HepG2 (cell line): ENCODE data around the gene ATG4D. TPM values are rescaled to one million over a fixed set of nuclear protein-coding genes. Genes with fewer than 3 reads are reported as not detected.

ENCODE experiments used
- ATAC-seq: fragments of 200-7000 bp; cut with Tn5 transposase; 3 replicates; pipeline ENCODE4 v1.9.1; 2020; ENCODE audit warnings: mild to moderate bottlenecking, moderate library complexity
- BruUV-seq: library from RNA; stranded (reverse); fragments of 400-500 nt; replicated peaks from 2 replicates; lab custom pipeline; 2021; lab: Mats Ljungman, UMichigan
- CTCF ChIA-PET: fragments of 300-600 bp; formaldehyde crosslinking; extraction: SDS; loops from one replicate; lab custom pipeline; 2021; ENCODE audit warnings: low total read pairs, inconsistent platforms, low intra/inter-chr PET ratio; lab: Yijun Ruan, JAX
- POLR2A ChIA-PET: fragments of 350-600 bp; sonication (Branson Sonifier 250); formaldehyde crosslinking; loops from one replicate; lab custom pipeline; 2020; ENCODE audit warnings: antibody characterized with exemption, inconsistent platforms; lab: Yijun Ruan, JAX
- DNase-seq: peaks from one replicate; pipeline ENCODE4 v3.0.0-alpha.2; 2015; ENCODE audit warnings: low spot score
- FAIRE-seq: peaks from 3 replicates; lab custom pipeline; 2011; peaks lifted over from hg19 to GRCh38; lab: Jason Lieb, UNC
- H2AFZ ChIP-seq: one replicate; pipeline ENCODE4 v1.6.1; 2011; ENCODE audit warnings: low read length, inconsistent platforms
- H3K27ac ChIP-seq: fragments of 300-600 bp; 3 replicates; pipeline ENCODE4 v1.8.0; 2011; ENCODE audit warnings: mixed run types, mild to moderate bottlenecking, mixed read lengths, low read length, inconsistent platforms; ENCODE audit not compliant: insufficient read depth; ENCODE audit errors: extremely low read length
- H3K27me3 ChIP-seq, 2 experiments: fragments of 200-600 bp in 1 of 2; 2 replicates in 1 of 2; 3 replicates in 1 of 2; pipeline versions ENCODE4 v1.6.0 to v1.8.0; 2011; ENCODE audit warnings: low read length in 2 of 2, mild to moderate bottlenecking in 2 of 2, moderate library complexity in 2 of 2, inconsistent platforms in 1 of 2; ENCODE audit not compliant: insufficient read depth in 2 of 2, control insufficient read depth in 1 of 2
- H3K36me3 ChIP-seq, 2 experiments: fragments of 200-600 bp in 1 of 2; replicated peaks in 1 of 2; 2 replicates in 1 of 2; 3 replicates in 1 of 2; pipeline versions ENCODE4 v1.5.1 to v1.8.0; 2011; ENCODE audit warnings: low read length in 2 of 2, inconsistent platforms in 1 of 2; ENCODE audit not compliant: insufficient read depth in 2 of 2, control insufficient read depth in 1 of 2
- H3K4me1 ChIP-seq: 2 replicates; pipeline ENCODE4 v1.5.1; 2012; ENCODE audit warnings: low read length, inconsistent platforms; ENCODE audit not compliant: insufficient read depth
- H3K4me2 ChIP-seq: 2 replicates; pipeline ENCODE4 v1.6.0; 2011; ENCODE audit warnings: low read depth, low read length, inconsistent platforms
- H3K4me3 ChIP-seq, 3 experiments: fragments of 200-600 bp in 1 of 3; sonication (generic), shearing (Covaris generic) in 1 of 3; replicated peaks in 1 of 3; 2 replicates each; pipeline ENCODE4 v1.5.1; 2011 to 2016; ENCODE audit warnings: low read length in 3 of 3, inconsistent platforms in 2 of 3, low read depth in 2 of 3, mild to moderate bottlenecking in 2 of 3, control low read depth in 1 of 3, mixed read lengths in 1 of 3; ENCODE audit not compliant: insufficient read depth in 1 of 3
- H3K79me2 ChIP-seq: one replicate; pipeline ENCODE4 v1.6.1; 2011; ENCODE audit warnings: low read length, inconsistent platforms; ENCODE audit not compliant: insufficient read depth
- H3K9ac ChIP-seq: 2 replicates; pipeline ENCODE4 v1.6.0; 2011; ENCODE audit warnings: mild to moderate bottlenecking, low read depth, low read length, inconsistent platforms; ENCODE audit not compliant: insufficient read depth
- H3K9me3 ChIP-seq: 2 replicates; pipeline ENCODE4 v1.5.1; 2012; ENCODE audit warnings: mild to moderate bottlenecking, low read length
- H4K20me1 ChIP-seq: 2 replicates; pipeline ENCODE4 v1.6.0; 2011; ENCODE audit warnings: inconsistent platforms, mild to moderate bottlenecking, low read length, moderate library complexity; ENCODE audit not compliant: insufficient read depth
- ARHGAP35 ChIP-seq: sonication (generic); formaldehyde crosslinking; IDR thresholded peaks from 2 replicates; pipeline ENCODE4 v1.9.0; 2022; ENCODE audit warnings: mild to moderate bottlenecking, inconsistent platforms, moderate library complexity, missing genetic modification reagents, borderline replicate concordance
- ATRX ChIP-seq: sonication (generic); formaldehyde crosslinking; IDR thresholded peaks from 2 replicates; pipeline ENCODE4 v1.4.0; 2020; ENCODE audit warnings: missing genetic modification reagents, borderline replicate concordance
- HIVEP1 ChIP-seq: sonication (generic); formaldehyde crosslinking; IDR thresholded peaks from 2 replicates; pipeline ENCODE4 v1.4.0; 2020; ENCODE audit warnings: mild to moderate bottlenecking, missing genetic modification reagents
- KDM6A ChIP-seq: IDR thresholded peaks from 2 replicates; pipeline ENCODE4 v1.6.1; 2016; ENCODE audit warnings: low read depth
- MEIS2 ChIP-seq: sonication (generic); formaldehyde crosslinking; IDR thresholded peaks from 2 replicates; pipeline ENCODE4 v1.9.0; 2021; ENCODE audit warnings: mild to moderate bottlenecking, missing genetic modification reagents
- NR2F6 ChIP-seq, 2 experiments: IDR thresholded peaks; 2 replicates each; pipeline ENCODE4 v1.6.1; 2016; ENCODE audit warnings: antibody characterized with exemption in 1 of 2, mild to moderate bottlenecking in 1 of 2
- PHB2 ChIP-seq: fragments of 450-650 bp; IDR thresholded peaks from 2 replicates; pipeline ENCODE4 v1.6.1; 2018; ENCODE audit not compliant: partially characterized antibody
- POLR2G ChIP-seq: fragments of 200-400 bp; formaldehyde crosslinking; IDR thresholded peaks from 2 replicates; pipeline ENCODE4 v1.6.1; 2018; ENCODE audit warnings: mild to moderate bottlenecking, low read depth, low read length, moderate library complexity
- RXRA ChIP-seq: sonication (generic); formaldehyde crosslinking; IDR thresholded peaks from 2 replicates; pipeline ENCODE4 v1.5.1; 2020; ENCODE audit warnings: missing genetic modification reagents
- ZNF224 ChIP-seq: sonication (generic); formaldehyde crosslinking; IDR thresholded peaks from 2 replicates; pipeline ENCODE4 v1.5.0; 2020; ENCODE audit warnings: mild to moderate bottlenecking, missing genetic modification reagents
- ZSCAN5A ChIP-seq: sonication (generic); formaldehyde crosslinking; IDR thresholded peaks from 2 replicates; pipeline ENCODE4 v1.8.0; 2022; ENCODE audit warnings: mild to moderate bottlenecking, missing genetic modification reagents, borderline replicate concordance
- WGBS: methylation state at CpG from one replicate; pipeline ENCODE4 v1.1.6; 2017; ENCODE audit warnings: low lambda C conversion rate; 5-methylcytosine and 5-hydroxymethylcytosine counted together
- in situ Hi-C: cut with HindIII; loops from 2 replicates; pipeline ENCODE4 v1.10.0; 2017; ENCODE audit warnings: low pct_unique_long_range_greater_than_20kb; ENCODE audit not compliant: extremely low pct_ligation_motif_present
- intact Hi-C: fragments of 100-400 bp; cut with micrococcal nuclease; formaldehyde crosslinking; loops from one replicate; pipeline ENCODE4 v1.10.0; 2022; ENCODE audit not compliant: unreplicated experiment
- polyA plus RNA-seq, 8 experiments: library from polyadenylated mRNA; depleted of rRNA in 3 of 8; stranded (reverse) in 7 of 8; unstranded in 1 of 8; fragments of >200 nt; fragmentation: Illumina TruSeq in 4 of 8; extraction: Trizol in 4 of 8; gene quantifications; 2 replicates each; pipeline versions ENCODE4 v1.2.1 to v1.2.3, GENCODE V29; 2011 to 2016; ENCODE audit warnings: low read depth in 4 of 8, missing spikeins in 1 of 8, mixed read lengths in 1 of 8; ENCODE audit not compliant: insufficient read depth in 1 of 8
- total RNA-seq, 5 experiments: library from RNA; depleted of rRNA; stranded (reverse); fragments of >200 nt; fragmentation: Illumina TruSeq; extraction: Trizol; gene quantifications; 2 replicates each; pipeline ENCODE4 v1.2.3, GENCODE V29; 2016; ENCODE audit warnings: low read depth in 1 of 5
- TF ChIP-seq, protein P1 (sequence below): sonication (generic); formaldehyde crosslinking; IDR thresholded peaks from 2 replicates; pipeline ENCODE4 v1.4.0; 2020; ENCODE audit warnings: mild to moderate bottlenecking, missing genetic modification reagents
- TF ChIP-seq, protein P2 (sequence below): IDR thresholded peaks from 2 replicates; pipeline ENCODE4 v1.6.1; 2018; ENCODE audit warnings: missing genetic modification reagents, mild to moderate bottlenecking, missing compliant biosample characterization

ATG4D gene
- total and polyA plus RNA-seq, 2 of the 13 experiments (the other 11 are each of a cell fraction or from before 2014, with no cell fraction given), result 17.8 to 19.0 TPM

GRCh38 chr19:10500247-10500592 lies 43.5 kb upstream of the ATG4D start:
- POLR2A ChIA-PET, result no interaction called here
- TF ChIP-seq, protein P1, sequence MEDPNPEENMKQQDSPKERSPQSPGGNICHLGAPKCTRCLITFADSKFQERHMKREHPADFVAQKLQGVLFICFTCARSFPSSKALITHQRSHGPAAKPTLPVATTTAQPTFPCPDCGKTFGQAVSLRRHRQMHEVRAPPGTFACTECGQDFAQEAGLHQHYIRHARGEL (CRISPR knock-in tag), result no peak
- TF ChIP-seq POLR2G, result peak; percentile 17; the same call in 1 of the 2 replicates
- TF ChIP-seq KDM6A (CRISPR knock-in tag), result no peak
- no peak for TF ChIP-seq ARHGAP35 (CRISPR knock-in tag)
- no peak for TF ChIP-seq ATRX (CRISPR knock-in tag)
- Histone ChIP-seq H3K4me3 (no peak overlapping the region), H3K4me2 (peak overlapping the region; percentile 6; the same call in 1 of the 2 replicates), H3K79me2 (peaks cover 49% of the 10 kb centered on the region), H3K27ac (peak overlapping the region; percentile 27), H2AFZ (no peak overlapping the region), H3K9ac (no peak overlapping the region), H3K9me3 (no peaks in the 10 kb centered on the region), H3K4me1 (peaks cover 43% of the 10 kb centered on the region), H4K20me1 (no peaks in the 10 kb centered on the region), H3K27me3 (no peaks in the 10 kb centered on the region), H3K36me3 (peaks cover 16 to 39% of the 10 kb centered on the region in 2 experiments)
- FAIRE-seq, result no peak
- BruUV-seq, result TSS peak; percentile 27
- ATAC-seq, result no peak
- intact Hi-C loops (no loop called here), in situ Hi-C loops (no loop called here)
- 97% methylated on average over 2 of the region's 2 CpGs for WGBS
- CTCF ChIA-PET, result no interaction called here
- DNase-seq, result no peak

DNA sequence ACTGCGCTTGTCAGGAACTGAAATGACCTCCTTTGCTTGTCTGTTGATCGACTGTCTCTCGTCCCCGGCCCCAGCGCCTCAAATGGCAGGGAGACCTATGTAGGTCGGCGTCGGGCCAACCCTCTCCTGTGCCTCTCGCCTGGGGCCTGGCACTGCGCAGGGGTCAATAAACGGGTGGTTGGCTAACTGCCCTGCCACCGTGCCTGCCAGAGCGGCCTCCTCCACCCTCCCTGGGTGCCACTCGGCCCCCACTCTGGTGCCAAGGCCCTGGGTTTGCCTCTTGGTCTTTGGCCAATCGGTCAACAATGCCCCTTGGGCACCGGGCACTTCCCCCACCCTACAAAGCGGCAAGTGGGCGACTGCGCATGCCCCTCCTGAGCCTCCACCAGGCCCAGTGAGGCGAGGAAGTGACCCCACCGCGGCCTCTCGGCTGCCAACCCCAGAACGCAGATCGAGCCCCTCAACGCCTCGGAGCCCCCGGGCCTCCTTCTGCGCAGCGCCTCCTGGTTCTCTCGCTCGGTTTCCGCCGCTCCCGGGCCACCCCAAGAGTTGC lies 41.7 kb upstream of the ATG4D start:
- in situ Hi-C loops, result no loop called here
- 0 out of 2 replicates have a peak, but pooled peaks have one; percentile 33 for TF ChIP-seq ZNF224 (CRISPR knock-in tag)
- 0 out of 2 replicates have a peak, but pooled peaks have one; percentile 7 for TF ChIP-seq MEIS2 (CRISPR knock-in tag)
- TF ChIP-seq, protein P2, sequence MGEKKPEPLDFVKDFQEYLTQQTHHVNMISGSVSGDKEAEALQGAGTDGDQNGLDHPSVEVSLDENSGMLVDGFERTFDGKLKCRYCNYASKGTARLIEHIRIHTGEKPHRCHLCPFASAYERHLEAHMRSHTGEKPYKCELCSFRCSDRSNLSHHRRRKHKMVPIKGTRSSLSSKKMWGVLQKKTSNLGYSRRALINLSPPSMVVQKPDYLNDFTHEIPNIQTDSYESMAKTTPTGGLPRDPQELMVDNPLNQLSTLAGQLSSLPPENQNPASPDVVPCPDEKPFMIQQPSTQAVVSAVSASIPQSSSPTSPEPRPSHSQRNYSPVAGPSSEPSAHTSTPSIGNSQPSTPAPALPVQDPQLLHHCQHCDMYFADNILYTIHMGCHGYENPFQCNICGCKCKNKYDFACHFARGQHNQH, result peak; percentile 68; the same call in 1 of the 2 replicates
- peak; percentile 44; the same call in 1 of the 2 replicates for TF ChIP-seq RXRA (CRISPR knock-in tag)
- peak; percentile 64; the same call in 1 of the 2 replicates for TF ChIP-seq HIVEP1 (CRISPR knock-in tag)
- no peak for TF ChIP-seq NR2F6 (IDR thresholded peaks at IDR 0.05)
- TF ChIP-seq NR2F6 (CRISPR knock-in tag; IDR thresholded peaks at IDR 0.05), result 0 out of 2 replicates have a peak, but pooled peaks have one; percentile 7
- no peak for TF ChIP-seq ZSCAN5A (CRISPR knock-in tag)
- TF ChIP-seq PHB2, result no peak

More for the DNA sequence above, 41.7 kb upstream of the ATG4D start:
- ATAC-seq, result peak; percentile 32
- no peaks in the 10 kb centered on the region for H4K20me1 ChIP-seq
- no peak for FAIRE-seq
- H3K27me3 ChIP-seq, result no peaks in the 10 kb centered on the region
- CTCF ChIA-PET, result no interaction called here
- intact Hi-C loops, result loop anchor here (2.0 kb wide), 1 partner anchor 15 kb away; no protein-coding TSS in a partner anchor
- H2AFZ ChIP-seq, result no peak overlapping the region
- H3K4me1 ChIP-seq, result peaks cover 51% of the 10 kb centered on the region
- peak overlapping the region; percentile 88 to 97 (median 94) for H3K4me3 ChIP-seq
- TSS peak; percentile 71 for BruUV-seq
- POLR2A ChIA-PET, result interaction anchor here (1.0 kb wide), 1 partner anchor 8 kb away, joined by 5 read pairs; no protein-coding TSS in a partner anchor
- WGBS, result 9% methylated on average over 5 of the region's 35 CpGs
- H3K27ac ChIP-seq, result peak overlapping the region; percentile 97
- H3K9me3 ChIP-seq, result no peaks in the 10 kb centered on the region
- DNase-seq, result peak; percentile 33
- H3K36me3 ChIP-seq, result peaks cover 16 to 23% of the 10 kb centered on the region in 2 experiments
- H3K79me2 ChIP-seq, result peaks cover 42% of the 10 kb centered on the region
- peak overlapping the region; percentile 99 for H3K9ac ChIP-seq
- H3K4me2 ChIP-seq, result peak overlapping the region; percentile 97
